Measurements from ENCODE around the gene DNAJC16. TPM values are rescaled to one million over a fixed set of nuclear protein-coding genes. Genes with fewer than 3 reads are reported as not detected.

The DNAJC16 gene
- total and polyA plus RNA-seq, 9 of the 15 experiments (the other 6 are each of a cell fraction or from before 2014, with no cell fraction given), result 6.9 to 16.8 (median 12.8) TPM

DNA sequence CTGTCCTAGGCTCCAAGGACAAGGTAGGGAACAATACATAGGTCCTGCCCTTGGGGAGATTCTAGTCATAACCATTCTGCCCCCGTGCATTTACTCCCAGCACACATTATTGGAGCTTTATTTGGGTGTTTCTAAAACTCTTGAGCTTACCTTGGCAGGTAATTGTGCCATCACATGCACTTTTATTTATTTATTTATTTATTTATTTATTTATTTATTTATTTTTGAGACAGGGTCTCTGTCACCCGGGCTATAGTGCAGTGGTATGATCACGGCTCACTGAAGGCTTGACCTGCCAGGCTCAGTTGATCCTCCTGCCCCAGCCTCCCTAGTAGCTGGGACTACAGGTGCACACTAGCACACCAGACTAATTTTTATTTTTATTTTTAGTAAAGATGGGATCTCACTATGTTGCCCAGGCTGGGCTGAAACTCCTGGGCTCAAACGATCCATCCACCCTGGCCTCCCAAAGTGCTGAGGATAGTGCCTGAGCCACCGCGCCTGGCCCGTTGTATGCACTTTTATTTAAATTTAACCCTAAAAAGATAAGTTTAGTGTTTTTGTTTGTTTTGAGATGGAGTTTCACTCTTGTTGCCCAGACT is 49.0 kb downstream of the DNAJC16 start:
- in situ Hi-C loops (cut with MboI), result no loop called here
- Histone ChIP-seq H3K9me3 (replicated peaks; ENCODE audit: control insufficient read depth, insufficient read depth, low read depth, low read length) (no peaks in the 10 kb centered on the region), H3K9me1 (ENCODE audit: control insufficient read depth, insufficient read depth, low read length) (no peaks in the 10 kb centered on the region)

GRCh38 chr1:15577691-15578090 is 51.0 kb downstream of the DNAJC16 start:
- H3K9me3 ChIP-seq (replicated peaks; ENCODE audit: control insufficient read depth, insufficient read depth, low read depth, low read length), result no peaks in the 10 kb centered on the region
- no peak overlapping the region for H3K4me3 ChIP-seq
- no peak overlapping the region for H3K27ac ChIP-seq (ENCODE audit: extremely low read depth, low read depth, low read length)
- H3K4me1 ChIP-seq (replicated peaks in 1 of 2; ENCODE audit: control insufficient read depth in 2 of 2, insufficient read depth in 2 of 2, low read length in 2 of 2), result peaks cover 0 to 5% of the 10 kb centered on the region in 2 experiments; a peak in 2 of 5 replicates
- POLR2A ChIA-PET, result interaction anchor here (0.6 to 1.4 kb wide), 4 partner anchors 10 to 363 kb away, joined by 3 read pairs; no protein-coding TSS in a partner anchor
- H3K9me1 ChIP-seq (ENCODE audit: control insufficient read depth, insufficient read depth, low read length), result no peaks in the 10 kb centered on the region
- in situ Hi-C loops (cut with MboI), result no loop called here
- CTCF ChIA-PET (ENCODE audit: low intra/inter-chr PET ratio), result no interaction called here
- no peaks in the 10 kb centered on the region for H3K36me3 ChIP-seq (ENCODE audit: control insufficient read depth, insufficient read depth, low read length)
- no TSS peak for BruUV-seq (replicated peaks)
- 67% methylated on average over 4 of the region's 4 CpGs for WGBS (ENCODE audit: insufficient coverage, low coverage, missing lambda C conversion rate)
- H3K4me2 ChIP-seq (ENCODE audit: insufficient read depth, low read length), result no peak overlapping the region
- H3K9ac ChIP-seq (ENCODE audit: insufficient read depth in 1 of 2, low read depth in 2 of 2, low read length in 2 of 2), result peak overlapping the region in 1 of 2 experiments; percentile 50; a peak in 1 of 4 replicates
- intact Hi-C loops (cut with micrococcal nuclease), result no loop called here
- H4K20me1 ChIP-seq (replicated peaks; ENCODE audit: control insufficient read depth, insufficient read depth, low read length), result no peaks in the 10 kb centered on the region
- ATAC-seq (no peak), DNase-seq (ENCODE audit: extremely low read depth in 1 of 4, low spot score in 3 of 4) (no peak), FAIRE-seq (no peak)
- no peaks in the 10 kb centered on the region for H3K27me3 ChIP-seq (ENCODE audit: control insufficient read depth in 2 of 2, insufficient read depth in 2 of 2, low read length in 2 of 2)
- no peak overlapping the region for H2AFZ ChIP-seq (ENCODE audit: low read depth, low read length)
- no peaks in the 10 kb centered on the region for H3K79me2 ChIP-seq (ENCODE audit: control insufficient read depth, insufficient read depth, low read length)
- TF ChIP-seq ZEB2 (IDR thresholded peaks at IDR 0.05), result no peak
- no peak for TF ChIP-seq ZNF449 (CRISPR knock-in tag; IDR thresholded peaks at IDR 0.05)
- TF ChIP-seq HOMEZ (CRISPR knock-in tag; IDR thresholded peaks at IDR 0.05), result no peak
- no peak for TF ChIP-seq ZNF431 (CRISPR knock-in tag; IDR thresholded peaks at IDR 0.05)
- no peak for TF ChIP-seq TCF3 (CRISPR knock-in tag; IDR thresholded peaks at IDR 0.05)
- no peak for TF ChIP-seq ZBTB1 (CRISPR knock-in tag; IDR thresholded peaks at IDR 0.05; ENCODE audit: borderline replicate concordance, low read depth)
- TF ChIP-seq TARDBP (IDR thresholded peaks at IDR 0.05), result no peak
- TF ChIP-seq HDGF (IDR thresholded peaks at IDR 0.05), result no peak
- no peak for TF ChIP-seq ATF6 (CRISPR knock-in tag; IDR thresholded peaks at IDR 0.05)
- TF ChIP-seq FUS (optimal IDR thresholded peaks at IDR 0.05; ENCODE audit: low read depth, low read length), result no peak

More for the DNA sequence above, 49.0 kb downstream of the DNAJC16 start:
- Histone ChIP-seq H3K36me3 (ENCODE audit: control insufficient read depth, insufficient read depth, low read length) (peaks cover 9% of the 10 kb centered on the region; the same call in 2 of the 3 replicates), H3K9ac (ENCODE audit: insufficient read depth in 1 of 2, low read depth in 2 of 2, low read length in 2 of 2) (no peak overlapping the region), H4K20me1 (replicated peaks; ENCODE audit: control insufficient read depth, insufficient read depth, low read length) (no peaks in the 10 kb centered on the region), H3K27me3 (ENCODE audit: control insufficient read depth in 2 of 2, insufficient read depth in 2 of 2, low read length in 2 of 2) (no peaks in the 10 kb centered on the region), H3K4me3 (no peak overlapping the region), H3K27ac (ENCODE audit: extremely low read depth, low read depth, low read length) (no peak overlapping the region), H2AFZ (ENCODE audit: low read depth, low read length) (no peak overlapping the region), H3K4me2 (ENCODE audit: insufficient read depth, low read length) (no peak overlapping the region), H3K79me2 (ENCODE audit: control insufficient read depth, insufficient read depth, low read length) (no peaks in the 10 kb centered on the region), H3K4me1 (replicated peaks in 1 of 2; ENCODE audit: control insufficient read depth in 2 of 2, insufficient read depth in 2 of 2, low read length in 2 of 2) (peaks cover 0 to 5% of the 10 kb centered on the region in 2 experiments; a peak in 2 of 5 replicates)
- FAIRE-seq (no peak), DNase-seq (ENCODE audit: extremely low read depth in 1 of 4, low spot score in 3 of 4) (no peak), ATAC-seq (no peak)
- no TSS peak for BruUV-seq (replicated peaks)
- POLR2A ChIA-PET, result interaction anchor here (1.0 kb wide), 1 partner anchor 16 kb away, joined by 3 read pairs; no protein-coding TSS in a partner anchor
- 82% methylated on average over 7 of the region's 7 CpGs for WGBS (ENCODE audit: insufficient coverage, low coverage, missing lambda C conversion rate)
- intact Hi-C loops (cut with micrococcal nuclease), result no loop called here
- TF ChIP-seq ZNF3 (CRISPR knock-in tag; IDR thresholded peaks at IDR 0.05) (no peak), ZNF384 (IDR thresholded peaks at IDR 0.05; ENCODE audit: low read depth, low read length) (no peak), ZNF121 (CRISPR knock-in tag; conservative IDR thresholded peaks at IDR 0.05) (peak; percentile 93)
- CTCF ChIA-PET (ENCODE audit: low intra/inter-chr PET ratio), result no interaction called here

Measured in K562 (cell line).